ENCODE data around the gene MCU. TPM values are rescaled to one million over a fixed set of nuclear protein-coding genes. Genes with fewer than 3 reads are reported as not detected.
A peak's percentile ranks its signal among the peaks of the same experiment; 100 is the strongest.

The MCU gene
- polyA plus RNA-seq, 1 donor from 2014 or later, result 22.9 TPM

GRCh38 chr10:72784551-72785351 lies 92.8 kb downstream of the MCU start:
- Histone ChIP-seq H3K9ac (ENCODE audit: low read length) (no peak overlapping the region), H2AFZ (ENCODE audit: low read depth, low read length) (no peak overlapping the region), H3K27ac (ENCODE audit: low read length) (no peak overlapping the region), H3K36me3 (ENCODE audit: insufficient read depth, low read length) (no peaks in the 10 kb centered on the region), H3F3A (ENCODE audit: insufficient read depth, low read length, poor library complexity, severe bottlenecking) (no peaks in the 10 kb centered on the region), H3K4me3 (ENCODE audit: low read length) (peak overlapping the region; percentile 35), H3K27me3 (ENCODE audit: insufficient read depth, low read depth, low read length) (no peaks in the 10 kb centered on the region), H4K20me1 (ENCODE audit: insufficient read depth) (no peaks in the 10 kb centered on the region), H3K79me2 (replicated peaks; ENCODE audit: insufficient read depth, low read length) (no peaks in the 10 kb centered on the region), H3K9me3 (ENCODE audit: low read length) (peaks cover 3% of the 10 kb centered on the region), H3K4me2 (ENCODE audit: low read length) (no peak overlapping the region), H3K9me2 (ENCODE audit: insufficient read depth, low read length) (no peaks in the 10 kb centered on the region)
- TF ChIP-seq MXI1 (conservative IDR thresholded peaks at IDR 0.05; ENCODE audit: poor library complexity, severe bottlenecking) (no peak), REST (IDR thresholded peaks at IDR 0.05; ENCODE audit: borderline replicate concordance) (no peak), POLR2AphosphoS5 (IDR thresholded peaks at IDR 0.05) (no peak), CTCF (IDR thresholded peaks at IDR 0.05; ENCODE audit: poor library complexity, severe bottlenecking) (no peak), RAD21 (conservative IDR thresholded peaks at IDR 0.05) (no peak), TAF1 (IDR thresholded peaks at IDR 0.05; ENCODE audit: low read depth) (no peak), EZH2 (IDR thresholded peaks at IDR 0.05; ENCODE audit: borderline replicate concordance, insufficient read depth, low read length, poor library complexity, severe bottlenecking) (no peak), SMC3 (conservative IDR thresholded peaks at IDR 0.05; ENCODE audit: poor library complexity) (no peak), EP300 (conservative IDR thresholded peaks at IDR 0.05; ENCODE audit: poor library complexity, severe bottlenecking) (no peak)

GRCh38 chr10:72785409-72785808 lies 93.5 kb downstream of the MCU start:
- no peak for TF ChIP-seq MXI1 (conservative IDR thresholded peaks at IDR 0.05; ENCODE audit: poor library complexity, severe bottlenecking)
- TF ChIP-seq POLR2AphosphoS5 (IDR thresholded peaks at IDR 0.05), result no peak
- TF ChIP-seq CTCF (IDR thresholded peaks at IDR 0.05; ENCODE audit: poor library complexity, severe bottlenecking), result no peak
- no peak for TF ChIP-seq TAF1 (IDR thresholded peaks at IDR 0.05; ENCODE audit: low read depth)
- no peak for TF ChIP-seq SMC3 (conservative IDR thresholded peaks at IDR 0.05; ENCODE audit: poor library complexity)
- TF ChIP-seq RAD21 (conservative IDR thresholded peaks at IDR 0.05), result no peak
- TF ChIP-seq REST (IDR thresholded peaks at IDR 0.05; ENCODE audit: borderline replicate concordance), result no peak
- TF ChIP-seq EZH2 (IDR thresholded peaks at IDR 0.05; ENCODE audit: borderline replicate concordance, insufficient read depth, low read length, poor library complexity, severe bottlenecking), result no peak
- TF ChIP-seq EP300 (conservative IDR thresholded peaks at IDR 0.05; ENCODE audit: poor library complexity, severe bottlenecking), result no peak
- Histone ChIP-seq H3K9me2 (ENCODE audit: insufficient read depth, low read length) (no peaks in the 10 kb centered on the region), H3K9ac (ENCODE audit: low read length) (no peak overlapping the region), H3K4me2 (ENCODE audit: low read length) (no peak overlapping the region), H3K27me3 (ENCODE audit: insufficient read depth, low read depth, low read length) (no peaks in the 10 kb centered on the region), H2AFZ (ENCODE audit: low read depth, low read length) (no peak overlapping the region), H4K20me1 (ENCODE audit: insufficient read depth) (no peaks in the 10 kb centered on the region), H3K36me3 (ENCODE audit: insufficient read depth, low read length) (no peaks in the 10 kb centered on the region), H3K9me3 (ENCODE audit: low read length) (no peaks in the 10 kb centered on the region), H3F3A (ENCODE audit: insufficient read depth, low read length, poor library complexity, severe bottlenecking) (no peaks in the 10 kb centered on the region), H3K4me3 (ENCODE audit: low read length) (no peak overlapping the region), H3K27ac (ENCODE audit: low read length) (no peak overlapping the region), H3K79me2 (replicated peaks; ENCODE audit: insufficient read depth, low read length) (no peaks in the 10 kb centered on the region)

Data from neural cell (in vitro differentiated cells).